OCI-M1 (cell line): Measurements from ENCODE around the gene IRF9.
A peak's percentile ranks its signal among the peaks of the same experiment; 100 is the strongest.

Source experiments
- DNase-seq: peaks from one replicate; lab custom pipeline; 2025; lab: John Stamatoyannopoulos, UW

IRF9 gene

DNA sequence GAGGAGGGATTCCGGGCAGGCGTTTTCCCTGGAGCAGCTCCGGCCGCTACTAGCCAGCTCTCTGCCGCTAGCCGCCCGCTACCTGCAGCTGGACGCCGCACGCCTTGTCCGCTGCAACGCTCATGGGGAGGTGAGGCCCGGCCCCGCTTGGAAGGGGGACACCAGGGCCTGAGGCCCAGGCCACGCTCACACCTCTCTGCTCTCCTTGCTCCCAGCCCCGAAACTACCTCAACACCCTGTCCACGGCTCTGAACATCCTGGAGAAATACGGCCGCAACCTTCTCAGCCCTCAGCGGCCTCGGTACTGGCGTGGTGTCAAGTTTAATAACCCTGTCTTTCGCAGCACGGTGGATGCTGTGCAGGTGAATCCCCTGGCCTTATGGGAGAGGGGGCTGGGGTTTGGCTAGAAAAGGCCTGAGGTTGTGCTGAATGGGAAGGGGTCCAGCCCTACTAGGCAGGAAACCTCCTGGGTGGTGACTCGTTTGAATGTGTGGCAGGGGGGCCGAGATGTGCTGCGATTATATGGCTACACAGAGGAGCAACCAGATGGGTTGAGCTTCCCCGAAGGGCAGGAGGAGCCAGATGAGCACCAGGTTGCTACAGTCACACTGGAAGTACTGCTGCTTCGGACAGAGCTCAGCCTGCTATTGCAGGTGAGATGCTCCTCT is 13.2 kb upstream of the IRF9 start:
- peak; percentile 48 for DNase-seq

DNA sequence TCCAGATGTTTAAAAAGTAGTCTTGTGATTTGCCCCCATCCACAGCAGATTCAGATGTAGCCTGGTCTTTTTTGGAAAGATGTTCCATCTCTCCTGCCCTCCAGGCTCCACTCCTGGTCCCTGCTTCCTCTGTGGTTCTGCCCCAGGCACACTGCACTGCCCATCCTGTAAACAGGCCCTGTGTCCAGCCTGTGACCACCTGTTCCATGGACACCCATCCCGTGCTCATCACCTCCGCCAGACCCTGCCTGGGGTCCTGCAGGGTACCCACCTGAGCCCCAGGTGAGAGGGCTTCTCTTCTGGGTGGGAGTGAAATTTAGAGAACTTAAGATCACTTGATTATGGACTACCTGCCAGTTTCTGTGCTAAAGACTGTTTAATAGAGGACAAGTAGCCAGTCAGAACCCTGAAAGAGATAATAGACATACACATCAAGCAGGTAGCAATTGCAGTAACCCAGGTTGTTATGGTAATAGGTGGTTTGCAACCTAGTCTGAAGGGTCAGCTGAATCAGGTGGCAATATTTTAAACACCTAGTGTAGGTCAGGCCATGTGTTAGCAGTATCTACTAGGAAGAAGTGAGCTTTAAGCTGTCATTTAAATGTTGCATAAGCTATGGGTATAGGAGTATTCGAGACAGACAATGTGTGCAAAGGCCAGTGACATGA is 11.6 kb upstream of the IRF9 start:
- DNase-seq: no peak

DNA sequence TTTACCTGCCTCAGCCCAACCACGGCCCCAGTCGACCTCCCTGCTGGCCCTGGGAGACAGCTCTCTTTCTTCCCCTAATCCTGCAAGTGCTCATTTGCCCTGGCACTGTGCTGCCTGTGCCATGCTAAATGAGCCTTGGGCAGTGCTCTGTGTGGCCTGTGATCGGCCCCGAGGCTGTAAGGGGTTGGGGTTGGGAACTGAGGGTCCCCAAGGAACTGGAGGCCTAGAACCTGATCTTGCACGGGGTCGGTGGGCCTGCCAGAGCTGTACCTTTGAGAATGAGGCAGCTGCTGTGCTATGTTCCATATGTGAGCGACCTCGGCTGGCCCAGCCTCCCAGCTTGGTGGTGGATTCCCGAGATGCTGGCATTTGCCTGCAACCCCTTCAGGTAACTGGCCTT is 11.0 kb upstream of the IRF9 start:
- no peak for DNase-seq

DNA sequence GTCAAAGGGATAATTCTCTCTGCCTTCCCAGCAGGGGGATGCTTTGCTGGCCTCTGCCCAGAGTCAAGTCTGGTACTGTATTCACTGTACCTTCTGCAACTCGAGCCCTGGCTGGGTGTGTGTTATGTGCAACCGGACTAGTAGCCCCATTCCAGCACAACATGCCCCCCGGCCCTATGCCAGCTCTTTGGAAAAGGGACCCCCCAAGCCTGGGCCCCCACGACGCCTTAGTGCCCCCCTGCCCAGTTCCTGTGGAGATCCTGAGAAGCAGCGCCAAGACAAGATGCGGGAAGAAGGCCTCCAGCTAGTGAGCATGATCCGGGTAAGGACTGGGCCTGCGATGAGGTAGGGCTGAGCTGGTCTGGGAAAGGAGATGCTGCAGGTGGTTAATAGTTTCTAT is 10.5 kb upstream of the IRF9 start:
- DNase-seq: no peak

DNA sequence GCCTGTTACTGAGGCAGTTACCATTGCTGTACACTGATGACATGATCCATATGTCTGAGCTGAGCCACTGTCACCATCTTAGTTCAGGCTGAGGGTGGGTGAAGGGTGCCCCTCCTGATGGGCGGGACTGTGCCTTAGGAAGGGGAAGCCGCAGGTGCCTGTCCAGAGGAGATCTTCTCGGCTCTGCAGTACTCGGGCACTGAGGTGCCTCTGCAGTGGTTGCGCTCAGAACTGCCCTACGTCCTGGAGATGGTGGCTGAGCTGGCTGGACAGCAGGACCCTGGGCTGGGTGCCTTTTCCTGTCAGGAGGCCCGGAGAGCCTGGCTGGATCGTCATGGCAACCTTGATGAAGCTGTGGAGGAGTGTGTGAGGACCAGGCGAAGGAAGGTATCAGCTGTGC is 10.1 kb upstream of the IRF9 start:
- DNase-seq: no peak

GRCh38 chr14:24151404-24152080 is 9.5 kb upstream of the IRF9 start:
- no peak for DNase-seq

GRCh38 chr14:24155100-24155499 is 6.0 kb upstream of the IRF9 start:
- no peak for DNase-seq

- DNase-seq: no peak
These were observed 4.2 kb upstream of the IRF9 start for GRCh38 chr14:24156840-24157239.

DNA sequence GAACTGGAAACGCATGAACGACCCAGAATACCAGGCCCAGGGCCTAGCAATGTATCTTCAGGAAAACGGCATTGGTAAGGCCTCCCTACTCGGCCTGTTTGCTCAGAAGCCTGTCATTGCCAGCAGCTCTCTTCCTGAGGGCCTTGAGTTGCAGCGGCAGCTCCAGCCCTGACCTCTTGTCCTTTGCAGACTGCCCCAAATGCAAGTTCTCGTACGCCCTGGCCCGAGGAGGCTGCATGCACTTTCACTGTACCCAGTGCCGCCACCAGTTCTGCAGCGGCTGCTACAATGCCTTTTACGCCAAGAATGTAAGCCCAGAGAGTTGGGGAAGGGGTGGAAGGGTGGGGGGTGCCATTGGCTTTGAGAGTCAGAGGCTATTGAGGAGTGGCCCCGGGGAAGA is 3.7 kb upstream of the IRF9 start:
- DNase-seq: no peak

GRCh38 chr14:24159777-24160498 is 1.1 kb upstream of the IRF9 start:
- no peak for DNase-seq

DNA sequence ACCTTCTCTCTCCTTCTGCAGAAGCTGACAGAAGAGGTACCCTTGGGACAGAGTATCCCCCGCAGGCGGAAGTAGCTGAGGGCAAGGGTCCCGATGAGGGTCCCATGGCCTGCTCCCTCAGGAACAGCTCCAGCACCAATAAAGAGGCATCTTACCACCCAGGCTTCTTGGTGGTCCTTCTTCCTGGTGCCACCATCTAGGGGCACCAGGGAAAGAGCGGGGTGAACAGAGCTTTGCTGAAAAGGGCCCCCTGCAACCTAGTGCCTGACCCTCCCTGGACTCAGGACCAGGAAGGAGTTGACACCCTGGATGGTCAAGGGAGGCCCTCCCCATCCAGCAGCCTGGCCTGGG is 591 bp upstream of the IRF9 start:
- no peak for DNase-seq

- DNase-seq: no peak
These were observed 1.0 kb downstream of the IRF9 start for GRCh38 chr14:24162093-24162492.

GRCh38 chr14:24164518-24164991 is 3.5 kb downstream of the IRF9 start:
- DNase-seq: no peak

DNA sequence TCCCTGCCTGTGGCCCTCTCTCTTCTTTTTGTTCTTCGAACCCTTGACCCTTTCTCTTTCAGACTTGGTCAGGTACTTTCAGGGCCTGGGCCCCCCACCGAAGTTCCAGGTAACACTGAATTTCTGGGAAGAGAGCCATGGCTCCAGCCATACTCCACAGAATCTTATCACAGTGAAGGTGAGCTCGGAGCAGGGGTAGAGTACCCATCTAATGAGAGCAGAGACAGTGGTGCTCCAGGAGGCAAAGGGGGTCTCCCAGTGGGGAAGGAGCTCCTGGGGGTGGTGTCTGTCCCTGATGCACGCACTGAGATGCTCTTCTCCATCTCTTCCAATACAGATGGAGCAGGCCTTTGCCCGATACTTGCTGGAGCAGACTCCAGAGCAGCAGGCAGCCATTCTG is 4.7 kb downstream of the IRF9 start:
- DNase-seq: no peak

DNA sequence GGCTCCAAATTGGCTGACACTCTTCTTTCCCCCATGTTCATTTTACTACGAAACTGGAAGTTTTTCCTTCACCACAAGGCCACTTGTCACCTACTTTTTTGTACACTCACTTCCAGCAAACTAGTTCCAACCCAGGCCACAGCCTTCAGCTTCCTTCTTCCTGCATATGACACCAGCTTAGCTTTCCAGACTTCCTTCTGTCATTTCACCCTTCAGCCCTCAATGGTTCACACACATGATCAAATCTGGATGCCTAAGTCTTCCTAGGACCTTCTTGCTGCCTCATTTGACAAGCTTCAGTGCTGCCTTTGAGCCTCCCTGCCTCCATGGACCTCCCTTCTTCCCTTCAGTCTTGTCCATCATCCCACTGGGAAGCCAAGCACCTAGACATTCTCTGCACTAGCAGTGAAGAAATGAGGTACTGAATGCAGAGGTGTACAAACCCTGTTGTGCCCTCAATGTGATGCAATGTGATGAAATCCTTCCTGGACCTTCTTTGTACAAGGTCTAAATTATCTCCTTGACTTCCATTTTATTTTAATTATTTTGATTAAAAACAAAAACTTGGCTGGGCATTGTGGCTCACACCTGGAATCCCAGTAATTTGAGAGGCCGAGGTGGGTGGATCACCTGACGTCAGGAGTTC is 6.5 kb downstream of the IRF9 start:
- DNase-seq: peak; percentile 57

DNA sequence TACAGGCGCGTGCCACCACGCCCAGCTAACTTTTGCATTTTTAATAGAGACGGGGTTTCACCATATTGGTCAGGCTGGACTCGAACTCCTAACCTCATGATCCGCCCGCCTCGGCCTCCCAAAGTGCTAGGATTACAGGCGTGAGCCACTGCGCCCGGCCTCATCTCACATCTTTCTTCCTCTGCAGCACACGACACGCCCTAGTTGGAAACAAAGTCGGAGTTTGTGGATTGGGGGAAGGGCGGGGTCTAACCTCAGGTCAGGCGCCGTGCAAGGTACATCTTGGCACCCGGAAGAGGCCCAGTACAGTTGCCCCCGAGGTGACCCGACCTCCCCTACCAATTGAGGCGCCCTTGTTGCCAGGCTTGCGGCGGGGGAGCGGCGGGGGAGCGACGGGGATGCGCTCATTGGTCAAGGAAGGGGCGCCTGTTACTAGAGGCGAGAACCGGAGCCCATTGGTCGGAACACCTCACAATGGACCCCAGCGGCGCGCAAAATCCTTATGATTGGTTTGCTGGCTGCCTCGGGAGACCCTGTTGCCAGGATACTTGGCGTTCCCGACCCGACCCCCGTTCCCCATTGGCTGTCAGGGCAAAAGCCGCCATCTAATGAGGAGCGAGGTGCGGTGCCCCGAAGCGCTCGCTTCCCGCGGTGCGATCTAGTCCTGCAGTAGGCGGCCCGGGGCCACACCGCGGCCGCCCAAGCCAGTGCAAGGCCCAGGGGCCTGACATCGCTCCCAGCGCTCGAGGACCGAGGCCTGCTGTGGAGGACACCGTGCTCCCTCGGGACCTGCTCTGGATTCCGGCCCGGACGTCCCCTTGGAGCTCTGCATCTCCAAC is 10.6 kb downstream of the IRF9 start, which contains the start of gene REC8:
Gene REC8 (plus strand): TSS at position 659 of the 839 bp plus-strand sequence. CDS start 473 bp downstream, outside the sequence.
- DNase-seq: peak; percentile 94

GRCh38 chr14:24172261-24172860 is 11.3 kb downstream of the IRF9 start:
- no peak for DNase-seq

DNA sequence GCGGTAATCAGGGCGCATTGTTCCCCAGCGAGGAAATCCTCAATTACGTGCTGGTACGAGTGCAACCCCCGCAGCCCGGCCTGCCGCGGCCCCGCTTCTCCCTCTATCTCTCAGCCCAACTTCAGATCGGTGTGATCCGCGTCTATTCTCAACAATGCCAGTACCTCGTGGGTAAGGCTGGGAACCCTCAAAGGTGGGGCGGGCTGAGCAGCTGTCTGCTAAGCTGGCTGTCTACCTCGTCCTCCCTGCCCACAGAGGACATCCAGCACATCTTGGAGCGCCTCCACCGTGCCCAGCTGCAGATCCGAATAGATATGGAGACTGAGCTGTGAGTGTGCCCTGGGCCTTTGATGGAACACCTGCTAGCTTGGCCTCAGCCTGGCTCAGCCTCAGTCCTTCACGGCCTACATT is 11.8 kb downstream of the IRF9 start:
- no peak for DNase-seq

DNA sequence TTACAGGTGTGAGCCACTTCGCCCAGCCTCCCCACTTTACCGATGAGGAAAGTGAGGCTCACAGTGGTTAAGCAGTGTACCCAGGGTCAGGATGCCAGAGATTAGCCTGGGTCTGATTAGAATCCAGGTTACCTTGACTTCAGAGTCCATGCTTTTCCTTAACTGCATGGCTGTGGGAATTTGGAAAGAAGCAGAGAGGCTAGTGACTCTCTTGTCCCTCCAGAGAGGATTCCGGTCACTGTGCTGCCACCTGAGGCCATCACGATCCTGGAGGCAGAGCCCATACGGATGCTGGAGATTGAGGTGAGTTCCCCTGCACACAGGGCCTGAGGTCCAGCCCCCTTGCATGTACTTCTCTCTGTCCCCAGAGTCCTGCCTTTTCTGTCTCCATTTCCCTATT is 15.5 kb downstream of the IRF9 start:
- DNase-seq: no peak

GRCh38 chr14:24177041-24177825 is 16.2 kb downstream of the IRF9 start:
- no peak for DNase-seq
